Thyroid gland (tissue), 4 donors: ENCODE measurements around the gene MIGA1.

Experiments
- POLR2A ChIP-seq, 2 donors: fragments of 450-650 bp; IDR thresholded peaks; one replicate each; pipeline ENCODE4 v1.6.1; 2017; ENCODE audit warnings: antibody characterized with exemption in 2 of 2, mild to moderate bottlenecking in 2 of 2, moderate library complexity in 1 of 2
- TF ChIP-seq, protein P1 (sequence below), 6 experiments: fragments of 200-600 bp in 3 of 6; fragments of 450-650 bp in 3 of 6; sonication (generic) in 3 of 6; IDR thresholded peaks; one replicate each; pipeline ENCODE4 v1.5.1; 2016 to 2019; ENCODE audit warnings: antibody characterized with exemption in 6 of 6, mild to moderate bottlenecking in 2 of 6, inconsistent platforms in 1 of 6, moderate library complexity in 1 of 6

DNA sequence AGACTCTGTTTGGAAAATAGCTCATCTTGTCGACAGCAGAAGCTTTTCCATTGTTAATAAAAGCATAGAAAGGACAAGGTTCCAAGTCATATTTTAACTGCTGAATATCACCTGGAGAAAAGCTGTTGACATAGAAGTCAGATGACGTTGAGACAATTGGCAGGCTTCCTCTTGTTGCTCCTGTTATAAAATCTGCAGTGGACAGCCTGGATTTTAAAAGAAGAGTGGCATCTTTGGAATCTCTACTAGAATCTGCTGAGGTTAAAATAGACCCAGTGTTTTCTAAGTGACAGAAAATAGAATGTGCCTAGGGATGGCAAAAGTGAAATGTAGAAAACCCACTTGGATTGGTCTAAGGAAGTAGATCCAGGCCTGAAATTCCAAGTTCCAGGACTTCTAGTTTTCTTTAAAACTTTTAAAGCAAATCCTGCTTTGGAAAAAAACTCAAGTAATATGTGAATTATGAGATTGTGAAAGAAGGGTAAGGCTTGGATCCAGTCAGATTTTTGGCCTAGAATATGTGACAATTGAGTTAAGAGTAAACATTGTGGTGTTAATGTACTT lies 55.4 kb downstream of the MIGA1 start:
- TF ChIP-seq, protein P1, sequence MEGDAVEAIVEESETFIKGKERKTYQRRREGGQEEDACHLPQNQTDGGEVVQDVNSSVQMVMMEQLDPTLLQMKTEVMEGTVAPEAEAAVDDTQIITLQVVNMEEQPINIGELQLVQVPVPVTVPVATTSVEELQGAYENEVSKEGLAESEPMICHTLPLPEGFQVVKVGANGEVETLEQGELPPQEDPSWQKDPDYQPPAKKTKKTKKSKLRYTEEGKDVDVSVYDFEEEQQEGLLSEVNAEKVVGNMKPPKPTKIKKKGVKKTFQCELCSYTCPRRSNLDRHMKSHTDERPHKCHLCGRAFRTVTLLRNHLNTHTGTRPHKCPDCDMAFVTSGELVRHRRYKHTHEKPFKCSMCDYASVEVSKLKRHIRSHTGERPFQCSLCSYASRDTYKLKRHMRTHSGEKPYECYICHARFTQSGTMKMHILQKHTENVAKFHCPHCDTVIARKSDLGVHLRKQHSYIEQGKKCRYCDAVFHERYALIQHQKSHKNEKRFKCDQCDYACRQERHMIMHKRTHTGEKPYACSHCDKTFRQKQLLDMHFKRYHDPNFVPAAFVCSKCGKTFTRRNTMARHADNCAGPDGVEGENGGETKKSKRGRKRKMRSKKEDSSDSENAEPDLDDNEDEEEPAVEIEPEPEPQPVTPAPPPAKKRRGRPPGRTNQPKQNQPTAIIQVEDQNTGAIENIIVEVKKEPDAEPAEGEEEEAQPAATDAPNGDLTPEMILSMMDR (IDR thresholded peaks at IDR 0.05): no peak
- peak in 1 of 2 donors; percentile 59 for TF ChIP-seq POLR2A (IDR thresholded peaks at IDR 0.05)
